NCI-H510A (cell line): ENCODE data around the gene KCNAB2.

Source experiments
- DNase-seq: peaks from one replicate; lab custom pipeline; 2025; lab: John Stamatoyannopoulos, UW

KCNAB2 gene

DNA sequence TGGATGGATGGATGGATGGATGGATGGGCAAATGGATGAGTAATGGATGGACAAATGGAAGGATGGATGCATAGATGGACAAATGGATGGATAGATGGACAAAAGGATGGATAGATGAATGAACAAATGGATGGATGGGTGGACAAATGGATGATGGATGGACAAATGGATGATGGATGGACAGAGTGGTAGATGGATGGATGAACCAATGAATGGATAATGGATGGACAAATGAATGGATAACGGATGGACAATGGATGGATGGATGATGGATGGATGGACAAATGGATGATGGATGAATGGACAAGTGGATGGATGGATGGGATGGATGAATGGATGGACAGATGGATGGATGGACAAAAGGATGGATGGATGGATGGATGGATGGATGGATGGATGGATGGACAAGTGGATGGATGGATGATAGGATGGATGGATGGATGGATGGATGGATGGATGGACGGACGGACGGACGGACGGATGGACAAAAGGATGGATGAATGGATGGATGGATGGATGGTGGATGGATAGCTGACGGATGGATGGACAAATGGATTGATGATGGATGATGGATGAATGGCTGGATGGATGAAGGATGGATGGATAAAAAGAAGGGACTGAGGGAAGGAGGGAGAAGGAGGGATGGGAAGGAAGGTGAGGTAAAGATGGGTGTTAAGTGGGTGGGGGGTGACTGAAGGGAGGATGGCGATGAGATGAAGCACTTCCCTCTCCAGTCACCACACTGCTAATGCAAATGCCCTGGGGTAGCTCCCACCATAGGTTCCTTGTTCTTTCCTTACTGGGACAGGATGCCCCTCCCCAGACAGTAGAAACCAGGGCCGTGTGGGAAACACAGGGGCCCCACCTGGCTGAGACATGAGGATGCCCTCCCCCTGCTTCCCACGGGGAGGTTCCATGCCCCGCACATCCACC is 104.6 kb downstream of the KCNAB2 start:
- no peak for DNase-seq
